ENCODE data around the gene WDR17. TPM values are rescaled to one million over a fixed set of nuclear protein-coding genes. Genes with fewer than 3 reads are reported as not detected.
A peak's percentile ranks its signal among the peaks of the same experiment; 100 is the strongest.

Gene WDR17
- 0.10 and 0.15 TPM in 2 replicates for polyA plus RNA-seq (2011; rRNA removed)
- polyA minus RNA-seq (2011; rRNA and poly(A)+ RNA removed): 0.05 and 0.31 TPM in 2 replicates

DNA sequence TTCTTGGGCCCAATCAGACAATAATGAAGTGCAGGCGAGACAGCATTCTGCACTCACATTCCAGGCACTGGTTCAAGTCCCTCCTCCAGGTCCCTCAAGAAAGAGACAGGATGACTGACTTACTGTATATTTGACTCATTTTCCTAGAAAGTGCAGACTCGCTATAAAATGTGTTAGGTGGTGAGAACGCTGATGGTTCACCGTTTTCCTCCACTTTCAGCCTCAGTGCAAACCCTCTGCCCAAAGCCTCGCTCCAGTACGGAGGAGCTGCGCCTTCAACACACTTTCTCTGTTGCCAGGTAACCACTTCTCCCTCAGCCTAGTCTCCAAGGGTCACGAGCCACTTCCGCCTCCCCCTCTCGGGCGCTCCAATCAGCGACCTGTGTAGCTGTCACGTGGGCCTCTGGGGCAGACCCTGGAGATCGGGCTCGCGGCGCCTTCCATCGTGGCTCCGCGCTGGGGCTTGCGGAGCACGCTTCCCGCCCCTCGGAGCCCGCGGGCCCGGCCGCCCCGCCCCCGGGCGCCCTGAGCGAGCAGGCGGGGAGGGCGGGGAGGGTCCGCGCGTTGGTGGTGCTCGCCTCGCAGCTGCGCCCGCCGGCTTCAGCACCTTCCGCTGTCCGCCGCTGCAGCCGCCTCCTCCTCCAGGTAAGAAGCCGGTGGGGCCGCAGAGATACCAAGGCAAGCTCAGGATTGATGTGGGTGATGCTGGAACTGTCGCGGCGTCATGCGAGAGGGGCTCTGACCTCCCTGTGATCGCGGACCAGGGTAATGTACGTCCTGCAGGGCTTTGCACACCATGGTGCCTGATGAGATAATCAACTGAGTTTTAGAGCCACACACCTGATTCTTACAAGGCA lies at the start of gene WDR17:
TSS of gene WDR17 (plus strand) at position 407 of the 857 bp plus-strand sequence. CDS start 45,740 bp downstream, outside the sequence.
- Histone ChIP-seq H3K27me3 (ENCODE audit: control insufficient read depth, insufficient read depth, low read length) (no peaks in the 10 kb centered on the region; the same call in 1 of the 2 replicates), H3K4me3 (ENCODE audit: low read depth, low read length) (peak within 1 kb of the TSS; percentile 36), H3K36me3 (ENCODE audit: control insufficient read depth, insufficient read depth, low read length) (no peaks in the 10 kb centered on the region)
- ChIA-PET CTCF (interaction anchor here (0.8 kb wide), 1 partner anchor 30 kb away, joined by 3 read pairs; no protein-coding TSS in a partner anchor), POLR2A (no interaction called here)
- TF ChIP-seq, protein P1, sequence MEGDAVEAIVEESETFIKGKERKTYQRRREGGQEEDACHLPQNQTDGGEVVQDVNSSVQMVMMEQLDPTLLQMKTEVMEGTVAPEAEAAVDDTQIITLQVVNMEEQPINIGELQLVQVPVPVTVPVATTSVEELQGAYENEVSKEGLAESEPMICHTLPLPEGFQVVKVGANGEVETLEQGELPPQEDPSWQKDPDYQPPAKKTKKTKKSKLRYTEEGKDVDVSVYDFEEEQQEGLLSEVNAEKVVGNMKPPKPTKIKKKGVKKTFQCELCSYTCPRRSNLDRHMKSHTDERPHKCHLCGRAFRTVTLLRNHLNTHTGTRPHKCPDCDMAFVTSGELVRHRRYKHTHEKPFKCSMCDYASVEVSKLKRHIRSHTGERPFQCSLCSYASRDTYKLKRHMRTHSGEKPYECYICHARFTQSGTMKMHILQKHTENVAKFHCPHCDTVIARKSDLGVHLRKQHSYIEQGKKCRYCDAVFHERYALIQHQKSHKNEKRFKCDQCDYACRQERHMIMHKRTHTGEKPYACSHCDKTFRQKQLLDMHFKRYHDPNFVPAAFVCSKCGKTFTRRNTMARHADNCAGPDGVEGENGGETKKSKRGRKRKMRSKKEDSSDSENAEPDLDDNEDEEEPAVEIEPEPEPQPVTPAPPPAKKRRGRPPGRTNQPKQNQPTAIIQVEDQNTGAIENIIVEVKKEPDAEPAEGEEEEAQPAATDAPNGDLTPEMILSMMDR (IDR thresholded peaks at IDR 0.05; ENCODE audit: insufficient read depth, low read depth, low read length): no peak
- DNase-seq (ENCODE audit: low read depth): no peak

DNA sequence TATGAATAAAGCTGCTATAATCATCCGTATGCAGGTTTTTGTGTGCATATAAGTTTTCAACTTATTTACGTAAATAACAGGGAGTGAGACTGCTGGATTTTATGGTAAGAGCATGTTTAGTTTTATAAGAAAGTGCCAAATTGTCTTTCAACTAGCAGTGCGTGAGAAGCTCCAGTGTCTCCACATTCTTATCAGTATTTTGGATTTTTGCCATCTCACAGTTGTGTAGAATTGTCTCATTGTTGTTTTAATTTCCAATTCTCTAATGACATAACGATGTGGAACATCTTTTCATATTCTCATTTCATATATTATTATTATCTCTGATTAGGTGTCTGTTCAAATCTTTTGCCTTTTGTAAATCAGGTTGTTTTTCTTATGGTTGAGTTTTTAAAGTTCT lies 49.0 kb upstream of the WDR17 start:
- CTCF ChIA-PET: no interaction called here
- TF ChIP-seq, protein P1 (IDR thresholded peaks at IDR 0.05; ENCODE audit: insufficient read depth, low read depth, low read length): no peak
- Histone ChIP-seq H3K27me3 (ENCODE audit: control insufficient read depth, insufficient read depth, low read length) (no peaks in the 10 kb centered on the region), H3K36me3 (ENCODE audit: control insufficient read depth, insufficient read depth, low read length) (no peaks in the 10 kb centered on the region), H3K4me3 (ENCODE audit: low read depth, low read length) (no peak overlapping the region)
- POLR2A ChIA-PET: no interaction called here
- no peak for DNase-seq (ENCODE audit: low read depth)

DNA sequence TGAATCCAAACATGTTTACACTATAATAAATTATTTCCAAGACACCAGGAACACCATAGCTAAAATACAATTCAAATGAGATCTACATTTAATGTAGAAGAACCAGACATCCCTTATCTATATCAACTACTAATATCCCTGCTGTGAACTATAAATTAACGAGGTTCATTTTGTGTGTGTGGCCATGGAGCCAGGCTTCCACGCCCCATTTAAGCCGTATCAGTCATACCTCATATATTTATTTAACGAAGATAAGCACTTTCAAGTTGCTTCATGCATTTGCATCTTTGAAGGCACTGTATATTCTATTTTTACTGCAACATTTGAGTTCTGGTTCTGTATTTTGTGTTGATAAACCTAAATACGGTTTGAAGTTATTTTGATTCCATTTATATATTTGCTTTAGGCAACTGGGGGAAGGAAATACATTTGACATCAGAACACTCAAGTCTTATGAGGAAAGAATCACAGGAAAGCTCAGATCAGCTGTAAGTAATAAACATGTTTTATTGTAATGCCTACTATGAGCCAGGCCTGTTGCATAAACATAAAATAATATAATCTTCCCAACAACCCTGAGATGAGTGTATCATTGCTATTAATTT lies 45.1 kb upstream of the WDR17 start:
- DNase-seq (ENCODE audit: low read depth): no peak
- CTCF ChIA-PET: no interaction called here

DNA sequence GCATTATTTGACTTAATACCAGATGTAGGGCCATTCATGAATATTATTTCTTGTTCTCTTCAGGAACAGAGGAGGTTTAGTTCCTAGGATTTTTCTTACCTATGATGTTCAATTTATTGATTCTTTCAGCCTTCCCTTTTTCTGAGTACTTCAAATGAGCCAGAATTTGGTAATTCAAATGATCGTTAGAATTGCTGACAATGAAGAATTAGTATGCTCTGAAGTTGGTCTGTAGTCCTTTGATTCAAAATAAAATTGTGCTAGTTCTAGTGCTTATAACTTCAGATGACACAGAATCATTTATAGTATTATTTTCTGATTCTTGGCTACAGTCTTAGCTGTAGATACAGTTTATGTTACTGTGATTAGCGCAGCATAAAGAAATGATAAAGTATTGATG lies 35.2 kb upstream of the WDR17 start:
- CTCF ChIA-PET: no interaction called here
- POLR2A ChIA-PET: no interaction called here
- no peak for DNase-seq (ENCODE audit: low read depth)
- no peak overlapping the region for H3K4me3 ChIP-seq (ENCODE audit: low read depth, low read length)
- H3K36me3 ChIP-seq (ENCODE audit: control insufficient read depth, insufficient read depth, low read length): no peaks in the 10 kb centered on the region
- H3K27me3 ChIP-seq (ENCODE audit: control insufficient read depth, insufficient read depth, low read length): no peaks in the 10 kb centered on the region
- TF ChIP-seq, protein P1 (IDR thresholded peaks at IDR 0.05; ENCODE audit: insufficient read depth, low read depth, low read length): no peak

More for the DNA sequence above, 45.1 kb upstream of the WDR17 start:
- Histone ChIP-seq H3K36me3 (ENCODE audit: control insufficient read depth, insufficient read depth, low read length) (no peaks in the 10 kb centered on the region), H3K4me3 (ENCODE audit: low read depth, low read length) (no peak overlapping the region), H3K27me3 (ENCODE audit: control insufficient read depth, insufficient read depth, low read length) (no peaks in the 10 kb centered on the region)
- TF ChIP-seq, protein P1 (IDR thresholded peaks at IDR 0.05; ENCODE audit: insufficient read depth, low read depth, low read length): no peak
- POLR2A ChIA-PET: no interaction called here

DNA sequence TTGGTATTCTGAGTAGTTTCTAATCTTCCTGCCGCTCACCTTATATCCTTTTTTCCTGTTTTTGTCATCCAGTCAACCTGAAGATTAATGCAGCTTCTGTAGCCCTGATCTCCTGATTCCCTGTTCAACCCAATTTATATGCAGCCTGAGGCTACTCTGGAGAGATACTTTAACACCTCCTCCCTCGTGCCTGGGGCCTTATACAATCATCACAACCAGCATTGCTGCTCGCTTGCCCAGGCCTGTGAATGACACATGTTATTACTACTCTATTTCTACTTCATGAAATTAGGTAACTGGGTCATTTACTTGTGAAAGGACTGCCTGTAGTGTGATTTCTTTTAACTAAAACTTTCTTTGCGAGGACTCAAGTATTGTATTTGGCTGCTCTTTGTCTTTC lies 33.7 kb upstream of the WDR17 start:
- POLR2A ChIA-PET: no interaction called here
- TF ChIP-seq, protein P1 (IDR thresholded peaks at IDR 0.05; ENCODE audit: insufficient read depth, low read depth, low read length): no peak
- CTCF ChIA-PET: interaction anchor here (1.1 kb wide), 1 partner anchor 9 kb away, joined by 3 read pairs; no protein-coding TSS in a partner anchor
- H3K4me3 ChIP-seq (ENCODE audit: low read depth, low read length): no peak overlapping the region
- DNase-seq (ENCODE audit: low read depth): no peak
- H3K36me3 ChIP-seq (ENCODE audit: control insufficient read depth, insufficient read depth, low read length): no peaks in the 10 kb centered on the region
- H3K27me3 ChIP-seq (ENCODE audit: control insufficient read depth, insufficient read depth, low read length): no peaks in the 10 kb centered on the region

All from BJ (cell line).